Activated CD4-positive, alpha-beta T cell treated with anti-CD3 and anti-CD28 coated beads, Interleukin-2, Interleukin-4, amounts not matched to agents 100 ng/mL and 50 ng/mL, durations not matched to agents 16 hours and 8 hours (primary cell): ENCODE data around the gene RIMBP2.

Experiments
- DNase-seq: peaks from one replicate; pipeline ENCODE4 v3.0.0-alpha.2; 2020; ENCODE audit warnings: low spot score

The RIMBP2 gene

GRCh38 chr12:130484221-130484620 is 231.9 kb downstream of the RIMBP2 start:
- no peak for DNase-seq

GRCh38 chr12:130483616-130484180 is 232.4 kb downstream of the RIMBP2 start:
- no peak for DNase-seq

- no peak for DNase-seq
These were observed 233.7 kb downstream of the RIMBP2 start for GRCh38 chr12:130482448-130482847.

GRCh38 chr12:130481392-130481879 is 234.7 kb downstream of the RIMBP2 start:
- DNase-seq = no peak

GRCh38 chr12:130480887-130481286 is 235.2 kb downstream of the RIMBP2 start:
- no peak for DNase-seq

- no peak for DNase-seq
These were observed 235.9 kb downstream of the RIMBP2 start for GRCh38 chr12:130480231-130480630.

- DNase-seq = no peak
These were observed 236.5 kb downstream of the RIMBP2 start for GRCh38 chr12:130479401-130480125.

- DNase-seq = no peak
These were observed 237.3 kb downstream of the RIMBP2 start for GRCh38 chr12:130478786-130479185.

GRCh38 chr12:130477701-130478100 is 238.4 kb downstream of the RIMBP2 start:
- no peak for DNase-seq

- DNase-seq = no peak
These were observed 238.8 kb downstream of the RIMBP2 start for GRCh38 chr12:130477266-130477665.

GRCh38 chr12:130476451-130477135 is 239.5 kb downstream of the RIMBP2 start:
- DNase-seq = no peak

GRCh38 chr12:130474599-130475269 is 241.4 kb downstream of the RIMBP2 start:
- no peak for DNase-seq

GRCh38 chr12:130473266-130473665 is 242.8 kb downstream of the RIMBP2 start:
- DNase-seq = no peak

- DNase-seq = no peak
These were observed 245.1 kb downstream of the RIMBP2 start for GRCh38 chr12:130470969-130471368.

GRCh38 chr12:130469552-130469951 is 246.5 kb downstream of the RIMBP2 start:
- no peak for DNase-seq

GRCh38 chr12:130468700-130469245 is 247.3 kb downstream of the RIMBP2 start:
- no peak for DNase-seq

GRCh38 chr12:130468186-130468585 is 247.9 kb downstream of the RIMBP2 start:
- DNase-seq = no peak

- DNase-seq = no peak
These were observed 250.5 kb downstream of the RIMBP2 start for GRCh38 chr12:130465626-130466025.

GRCh38 chr12:130465046-130465445 is 251.1 kb downstream of the RIMBP2 start:
- no peak for DNase-seq

GRCh38 chr12:130463818-130464670 is 252.1 kb downstream of the RIMBP2 start:
- DNase-seq = no peak

- no peak for DNase-seq
These were observed 252.8 kb downstream of the RIMBP2 start for GRCh38 chr12:130463275-130463658.
